HG03103 (cell line): ENCODE measurements around the gene DLGAP1.
"Not testable (repeated sequence)": the region's sequence is repeated elsewhere in the genome, so short reads cannot be mapped to it uniquely, and the experiment has no call there.

Source experiments
- ATAC-seq: cut with Tn5 transposase; IDR thresholded peaks from one replicate; pipeline ENCODE4 v1.9.1; 2021; ENCODE audit warnings: low read depth; ENCODE audit not compliant: unreplicated experiment

Gene DLGAP1

DNA sequence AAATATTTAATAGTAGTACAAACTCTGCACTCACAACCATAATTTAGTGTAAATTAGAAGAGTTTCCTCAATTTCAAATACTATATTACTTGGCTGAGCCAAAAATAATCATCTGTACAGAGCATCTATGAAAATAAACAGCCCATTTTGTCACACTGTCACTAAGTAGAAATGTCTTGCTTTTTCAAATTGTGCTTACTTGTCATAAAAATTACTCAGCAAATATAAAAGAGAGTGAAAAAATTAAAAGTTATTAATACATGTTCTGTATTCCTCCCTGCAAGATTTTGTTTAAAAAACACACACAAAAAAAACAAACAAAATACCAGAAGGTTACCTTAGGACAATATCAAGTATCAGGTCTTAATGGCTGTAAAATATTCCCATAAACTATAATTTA is 155.7 kb downstream of the DLGAP1 start:
- ATAC-seq, result no peak

- no peak for ATAC-seq
Observed at GRCh38 chr18:4293337-4293736, 161.8 kb downstream of the DLGAP1 start.

DNA sequence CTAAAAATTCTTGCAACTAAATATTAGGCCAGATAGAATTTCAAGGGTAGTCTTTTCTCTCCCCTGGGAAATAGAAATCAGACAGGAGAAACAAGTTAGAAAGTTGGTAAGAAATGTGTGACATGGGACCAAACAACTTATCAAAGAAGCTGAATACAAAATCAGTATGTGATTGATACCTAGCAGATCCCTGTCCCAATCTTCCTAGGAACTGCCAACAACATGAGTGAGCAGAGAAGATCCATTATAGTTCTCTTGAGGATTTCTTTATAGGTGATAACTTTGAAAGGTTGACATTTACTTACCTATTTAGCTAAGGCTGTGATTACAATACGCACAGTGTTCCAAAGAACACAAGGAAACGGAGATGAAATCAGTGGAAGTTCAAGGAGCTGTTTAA is 162.4 kb downstream of the DLGAP1 start:
- ATAC-seq, result no peak

- not testable (repeated sequence) for ATAC-seq
Observed at GRCh38 chr18:4287340-4287739, 167.8 kb downstream of the DLGAP1 start.

- no peak for ATAC-seq
Observed at GRCh38 chr18:4286256-4286655, 168.9 kb downstream of the DLGAP1 start.

DNA sequence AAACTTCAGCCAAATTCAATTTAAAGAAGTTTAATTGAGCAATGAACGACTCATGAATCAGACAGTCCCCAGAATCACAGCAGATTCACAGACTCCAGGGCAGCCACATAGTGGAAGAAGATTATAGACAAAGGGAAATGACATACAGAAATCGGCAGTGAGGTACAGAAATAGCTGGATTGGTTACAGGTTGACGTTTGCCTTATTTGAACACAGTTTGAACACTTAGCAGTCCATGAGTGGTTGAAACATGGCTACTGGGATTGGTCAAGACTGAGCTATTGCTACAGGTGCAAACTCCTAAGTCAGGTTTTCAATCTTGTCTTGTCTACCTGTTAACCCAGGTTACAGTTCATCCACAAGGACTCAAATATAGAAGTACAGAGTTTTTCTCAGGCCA is 169.6 kb downstream of the DLGAP1 start:
- no peak for ATAC-seq

GRCh38 chr18:4284528-4284927 is 170.6 kb downstream of the DLGAP1 start:
- no peak for ATAC-seq

DNA sequence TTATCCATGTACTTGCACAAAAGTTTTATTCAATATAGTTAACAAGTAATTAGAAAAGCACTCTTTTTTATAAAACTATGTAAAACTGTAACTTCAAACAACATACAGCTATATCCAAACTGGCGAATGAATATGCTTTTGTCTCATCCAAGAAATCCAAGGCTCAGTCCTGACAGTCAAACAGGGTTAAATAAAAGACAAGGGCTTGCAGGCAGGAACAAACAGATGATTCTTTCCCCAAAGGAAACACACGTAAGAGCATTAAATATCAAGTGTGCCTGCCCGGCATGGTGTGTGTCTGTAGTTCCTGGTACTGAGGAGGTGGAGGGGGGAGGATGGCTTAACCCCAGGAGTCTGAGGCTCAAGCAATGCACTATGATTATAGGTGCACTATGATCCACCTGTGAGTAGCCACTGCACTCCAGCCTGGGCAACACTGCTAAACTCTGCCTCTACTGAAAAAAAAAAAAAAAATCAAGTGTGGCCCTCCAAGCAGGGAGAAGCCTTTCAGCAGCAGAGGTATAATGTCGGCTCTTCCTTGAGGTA is 171.3 kb downstream of the DLGAP1 start:
- ATAC-seq, result no peak

- no peak for ATAC-seq
Observed at GRCh38 chr18:4282954-4283353, 172.2 kb downstream of the DLGAP1 start.

DNA sequence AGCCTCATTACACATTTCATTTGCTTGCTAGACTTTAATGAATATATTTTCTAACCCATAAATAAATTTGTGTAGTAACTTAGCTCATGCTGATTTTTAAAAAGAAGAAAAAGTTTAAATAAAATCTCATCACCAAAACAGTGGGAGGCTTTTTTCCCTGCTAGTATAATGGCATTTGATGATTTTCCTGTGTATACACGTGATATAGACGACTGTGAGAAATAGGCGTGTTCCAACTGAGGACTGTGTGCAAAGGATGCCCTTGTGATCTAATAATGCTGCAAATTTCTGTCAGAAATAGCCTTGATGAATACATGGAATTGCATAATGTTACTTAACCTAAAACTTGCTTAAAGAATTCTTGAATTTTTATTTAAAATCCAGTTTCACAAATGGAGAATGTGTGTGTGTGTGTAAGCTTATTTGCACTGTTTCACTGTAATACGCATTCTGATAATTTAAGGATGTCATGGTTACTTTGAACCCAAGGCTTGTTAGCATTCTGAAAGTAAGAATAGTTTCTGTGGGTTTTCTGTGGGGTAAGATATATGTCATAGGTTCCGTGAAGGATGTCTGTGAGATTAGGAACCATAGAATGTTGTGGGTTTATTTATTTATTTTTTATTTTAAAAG is 178.0 kb downstream of the DLGAP1 start:
- ATAC-seq, result peak; percentile 85

DNA sequence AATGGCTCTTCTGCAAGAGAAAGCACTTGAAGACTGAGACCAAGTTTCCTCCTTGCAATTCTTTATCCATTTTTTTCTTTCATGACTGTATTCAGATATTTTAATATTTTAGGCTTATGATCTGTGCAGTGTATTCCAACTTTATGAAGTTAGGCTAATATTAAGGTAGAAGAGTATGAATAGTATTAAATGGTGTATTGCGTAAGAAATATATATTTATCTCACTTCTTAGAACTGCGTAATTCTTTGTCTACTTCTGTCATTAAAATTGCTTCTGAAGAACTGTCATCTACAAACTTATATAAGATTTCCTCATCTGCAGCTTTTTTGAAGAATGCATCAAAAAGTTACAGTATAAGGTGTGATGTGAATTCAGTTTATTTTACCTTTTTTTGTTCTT is 183.2 kb downstream of the DLGAP1 start:
- no peak for ATAC-seq

- ATAC-seq, result no peak
Observed at GRCh38 chr18:4270988-4271387, 184.1 kb downstream of the DLGAP1 start.

DNA sequence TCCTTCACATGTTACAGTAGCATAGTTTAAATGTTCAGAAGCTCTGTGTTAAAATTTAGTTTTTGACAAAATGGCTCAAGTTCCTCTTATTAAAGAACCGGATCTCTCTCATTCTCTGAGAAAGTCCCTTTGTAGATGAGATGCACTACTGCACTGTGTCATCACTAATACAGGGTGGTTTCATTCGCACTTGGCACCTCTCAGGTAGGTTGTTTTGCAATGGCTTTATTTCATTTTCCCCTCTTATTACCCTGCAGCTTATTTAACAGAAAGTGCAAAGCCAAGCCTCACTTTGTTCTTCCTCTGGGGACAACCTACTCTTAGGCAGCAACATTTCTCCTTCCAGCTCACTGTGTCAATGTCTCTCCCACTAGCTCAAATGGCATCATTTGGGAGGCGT is 185.1 kb downstream of the DLGAP1 start:
- peak; percentile 53 for ATAC-seq

DNA sequence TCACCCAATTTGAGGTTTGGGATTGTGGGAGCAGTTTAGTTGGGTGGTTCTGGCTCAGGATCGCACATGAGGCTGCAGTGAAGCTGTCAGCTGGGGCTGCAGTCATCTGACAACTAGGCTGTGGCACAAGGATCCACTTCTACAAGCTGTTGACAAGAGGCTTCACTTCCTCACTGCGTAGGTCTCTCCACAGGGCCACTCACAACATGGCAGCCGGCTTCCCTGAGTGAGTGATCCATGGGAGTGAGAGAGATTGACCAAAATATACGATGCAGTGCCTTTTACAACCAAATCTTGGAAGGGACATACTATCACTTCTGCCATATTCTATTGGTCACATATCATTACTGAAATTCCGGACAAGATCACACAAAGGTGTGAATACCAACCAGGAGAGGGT is 187.5 kb downstream of the DLGAP1 start:
- ATAC-seq, result no peak

- ATAC-seq, result no peak
Observed at GRCh38 chr18:4264347-4264791, 190.7 kb downstream of the DLGAP1 start.

GRCh38 chr18:4260107-4260506 is 195.0 kb downstream of the DLGAP1 start:
- no peak for ATAC-seq

DNA sequence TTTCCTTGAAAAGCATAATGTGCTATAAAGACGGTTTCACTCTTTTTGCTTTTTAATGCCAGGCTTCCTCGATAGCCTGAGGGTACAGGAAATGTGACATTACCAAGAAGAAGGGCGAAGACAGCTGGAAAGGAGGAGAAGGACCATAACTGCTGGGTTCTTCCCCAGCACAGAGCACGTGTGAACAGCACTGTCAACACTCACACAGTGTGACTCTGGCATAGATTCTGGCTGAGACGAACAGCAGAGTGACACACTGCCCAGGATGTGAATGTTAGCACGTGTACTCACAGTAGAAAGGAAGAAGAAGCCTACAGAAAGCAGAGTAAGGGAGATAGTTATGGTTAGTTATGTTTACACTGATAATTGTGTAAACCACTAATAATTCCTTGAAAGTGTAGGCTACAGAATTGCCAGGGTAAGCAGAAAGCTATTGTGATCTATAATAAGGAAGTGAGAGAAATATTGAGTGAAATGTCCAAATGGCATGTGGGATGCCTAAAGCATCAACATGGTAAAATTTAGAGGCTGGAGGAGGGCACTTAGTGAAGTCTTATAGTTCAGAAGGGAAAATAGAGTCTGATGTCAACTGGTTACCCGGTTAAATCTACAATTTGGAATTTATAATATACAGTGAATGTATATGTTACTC is 198.2 kb downstream of the DLGAP1 start:
- ATAC-seq, result no peak

DNA sequence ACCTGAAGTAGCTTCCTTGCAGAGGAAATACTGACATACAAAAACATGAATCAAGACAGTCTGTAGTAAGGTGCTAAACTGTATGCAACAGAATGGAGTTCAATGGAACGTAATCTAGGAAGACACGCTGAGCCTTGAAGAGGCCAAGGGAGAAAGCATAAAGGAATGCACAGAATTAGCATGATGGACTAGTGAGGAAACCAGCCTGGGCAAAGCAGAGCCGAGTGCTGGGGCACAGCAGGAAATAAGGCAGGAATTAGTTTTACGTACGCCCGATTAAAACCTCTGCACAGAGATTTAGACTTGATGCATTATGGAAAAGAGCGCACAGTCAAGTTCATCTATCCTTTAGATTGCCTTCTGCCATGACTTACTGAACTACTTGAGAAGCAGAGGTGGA is 200.3 kb downstream of the DLGAP1 start:
- no peak for ATAC-seq

GRCh38 chr18:4252829-4253228 is 202.3 kb downstream of the DLGAP1 start:
- ATAC-seq, result no peak

DNA sequence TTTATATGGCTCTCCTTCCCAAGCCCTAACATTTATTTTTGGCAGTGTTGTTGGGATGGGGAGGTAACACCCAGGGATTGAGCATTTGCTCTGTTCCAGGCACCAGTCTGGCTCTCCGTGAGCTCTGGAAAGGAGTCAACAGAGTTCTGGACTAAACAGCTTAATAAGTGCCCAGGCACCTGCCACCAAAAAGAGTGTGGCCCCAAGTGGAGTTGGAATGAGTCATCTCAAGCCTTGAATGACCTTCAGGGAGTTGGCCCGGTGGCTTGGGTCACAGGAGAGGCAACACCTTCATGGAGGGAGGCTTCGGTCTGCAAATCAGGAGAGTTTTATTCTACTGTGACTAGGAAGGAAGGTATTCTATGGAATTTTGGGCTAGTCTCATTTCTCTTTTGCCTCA is 203.2 kb downstream of the DLGAP1 start:
- no peak for ATAC-seq

- no peak for ATAC-seq
Observed at GRCh38 chr18:4251206-4251605, 203.9 kb downstream of the DLGAP1 start.

- ATAC-seq, result no peak
Observed at GRCh38 chr18:4250141-4250540, 205.0 kb downstream of the DLGAP1 start.
